ENCODE data around the gene TMTC1. TPM values are rescaled to one million over a fixed set of nuclear protein-coding genes. Genes with fewer than 3 reads are reported as not detected.
A peak's percentile ranks its signal among the peaks of the same experiment; 100 is the strongest.

The TMTC1 gene
- total and polyA plus RNA-seq, 8 donors = 0.85 to 37.7 (median 1.9) TPM

DNA sequence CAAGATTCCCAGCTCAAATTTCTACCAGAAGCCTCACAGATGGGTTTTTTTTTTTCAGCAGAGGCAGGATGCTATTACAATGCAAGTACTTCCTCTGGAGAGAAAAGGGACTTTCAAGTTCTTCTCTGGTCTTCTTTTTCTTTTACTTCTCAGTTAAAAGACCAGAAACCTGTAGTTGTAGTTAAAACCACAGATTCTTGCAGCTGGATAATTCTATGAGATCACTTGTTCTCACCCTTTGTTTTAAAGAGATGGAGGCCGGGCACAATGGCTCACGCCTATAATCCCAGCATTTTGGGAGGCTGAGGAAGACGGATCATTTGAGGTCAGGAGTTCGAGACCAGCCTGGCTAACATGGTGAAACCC lies 238.7 kb downstream of the TMTC1 start:
- Histone ChIP-seq H3K4me3 (no peak overlapping the region), H3K27ac (no peak overlapping the region), H3K27me3 (no peaks in the 10 kb centered on the region), H3K9me3 (no peaks in the 10 kb centered on the region), H3K4me1 (peaks cover 0 to 5% of the 10 kb centered on the region in 2 donors), H3K36me3 (no peaks in the 10 kb centered on the region)
- TF ChIP-seq, protein P1, sequence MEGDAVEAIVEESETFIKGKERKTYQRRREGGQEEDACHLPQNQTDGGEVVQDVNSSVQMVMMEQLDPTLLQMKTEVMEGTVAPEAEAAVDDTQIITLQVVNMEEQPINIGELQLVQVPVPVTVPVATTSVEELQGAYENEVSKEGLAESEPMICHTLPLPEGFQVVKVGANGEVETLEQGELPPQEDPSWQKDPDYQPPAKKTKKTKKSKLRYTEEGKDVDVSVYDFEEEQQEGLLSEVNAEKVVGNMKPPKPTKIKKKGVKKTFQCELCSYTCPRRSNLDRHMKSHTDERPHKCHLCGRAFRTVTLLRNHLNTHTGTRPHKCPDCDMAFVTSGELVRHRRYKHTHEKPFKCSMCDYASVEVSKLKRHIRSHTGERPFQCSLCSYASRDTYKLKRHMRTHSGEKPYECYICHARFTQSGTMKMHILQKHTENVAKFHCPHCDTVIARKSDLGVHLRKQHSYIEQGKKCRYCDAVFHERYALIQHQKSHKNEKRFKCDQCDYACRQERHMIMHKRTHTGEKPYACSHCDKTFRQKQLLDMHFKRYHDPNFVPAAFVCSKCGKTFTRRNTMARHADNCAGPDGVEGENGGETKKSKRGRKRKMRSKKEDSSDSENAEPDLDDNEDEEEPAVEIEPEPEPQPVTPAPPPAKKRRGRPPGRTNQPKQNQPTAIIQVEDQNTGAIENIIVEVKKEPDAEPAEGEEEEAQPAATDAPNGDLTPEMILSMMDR (IDR thresholded peaks at IDR 0.05) = no peak
- intact Hi-C loops (cut with DNase I) = no loop called here
- DNase-seq (no peak), ATAC-seq (no peak)

DNA sequence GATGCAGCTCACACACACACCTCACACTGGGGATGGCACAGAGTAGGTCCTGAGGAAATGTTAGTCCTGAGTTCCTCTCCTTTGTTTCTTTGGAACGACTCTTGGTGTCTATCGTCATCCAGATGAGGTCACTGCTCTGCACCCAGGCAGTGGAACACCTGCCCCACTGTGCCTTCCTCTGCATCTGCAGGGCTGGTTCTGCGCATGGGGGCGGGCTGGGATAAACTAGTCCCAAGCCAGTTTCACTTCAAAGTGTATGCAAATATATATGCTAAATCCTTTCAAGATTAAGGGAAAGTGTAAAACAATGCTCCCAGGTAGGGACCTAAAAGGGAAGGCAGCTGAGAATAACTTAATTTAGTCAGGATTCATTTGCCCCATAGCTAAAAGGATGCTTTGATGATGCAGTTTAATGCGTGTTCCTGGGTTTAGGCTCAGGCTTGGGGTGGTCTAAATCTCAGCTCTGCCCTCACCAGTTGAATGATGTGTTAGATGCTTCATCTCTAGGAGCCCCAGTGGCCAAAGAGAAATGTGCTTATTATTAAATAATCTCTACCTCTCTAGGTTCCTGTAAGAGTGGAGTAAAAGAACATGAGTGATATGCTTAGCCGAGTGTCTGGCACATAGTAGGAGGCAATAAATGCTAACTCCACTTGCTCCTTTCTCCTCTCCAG lies 239.2 kb downstream of the TMTC1 start:
- intact Hi-C loops (cut with DNase I) = no loop called here
- TF ChIP-seq, protein P1 (IDR thresholded peaks at IDR 0.05) = no peak
- DNase-seq (no peak), ATAC-seq (no peak)
- Histone ChIP-seq H3K27ac (no peak overlapping the region), H3K9me3 (no peaks in the 10 kb centered on the region), H3K4me1 (peaks cover 0 to 5% of the 10 kb centered on the region in 2 donors), H3K27me3 (no peaks in the 10 kb centered on the region), H3K36me3 (no peaks in the 10 kb centered on the region), H3K4me3 (no peak overlapping the region)

DNA sequence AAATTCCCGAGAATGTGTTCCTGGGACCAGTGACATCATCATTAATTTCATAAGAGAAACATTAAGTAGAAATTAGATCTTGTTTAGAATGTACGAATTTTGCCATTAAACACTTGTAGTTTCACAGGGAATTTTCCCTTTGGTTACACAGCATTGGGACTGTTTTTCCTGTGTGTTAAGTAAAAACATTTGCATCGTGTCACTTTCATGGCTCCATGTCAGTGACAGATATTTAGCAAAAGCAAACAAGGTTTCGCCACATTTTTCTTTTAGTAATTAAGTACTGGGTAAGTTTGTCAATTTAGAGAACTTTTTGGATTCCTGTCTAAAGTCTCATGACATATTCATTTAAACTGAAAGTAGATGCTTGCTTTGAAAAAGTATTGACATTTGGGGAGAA lies 240.7 kb downstream of the TMTC1 start:
- H3K4me3 ChIP-seq = peak overlapping the region in 1 of 2 donors; percentile 0
- TF ChIP-seq, protein P1 (IDR thresholded peaks at IDR 0.05) = no peak
- no peaks in the 10 kb centered on the region for H3K9me3 ChIP-seq
- intact Hi-C loops (cut with DNase I) = no loop called here
- H3K36me3 ChIP-seq = no peaks in the 10 kb centered on the region
- no peaks in the 10 kb centered on the region for H3K27me3 ChIP-seq
- no peak overlapping the region for H3K27ac ChIP-seq
- ATAC-seq = no peak
- H3K4me1 ChIP-seq = peaks cover 0 to 5% of the 10 kb centered on the region in 2 donors
- peak in 2 of 4 donors; percentile 30 to 35 for DNase-seq

DNA sequence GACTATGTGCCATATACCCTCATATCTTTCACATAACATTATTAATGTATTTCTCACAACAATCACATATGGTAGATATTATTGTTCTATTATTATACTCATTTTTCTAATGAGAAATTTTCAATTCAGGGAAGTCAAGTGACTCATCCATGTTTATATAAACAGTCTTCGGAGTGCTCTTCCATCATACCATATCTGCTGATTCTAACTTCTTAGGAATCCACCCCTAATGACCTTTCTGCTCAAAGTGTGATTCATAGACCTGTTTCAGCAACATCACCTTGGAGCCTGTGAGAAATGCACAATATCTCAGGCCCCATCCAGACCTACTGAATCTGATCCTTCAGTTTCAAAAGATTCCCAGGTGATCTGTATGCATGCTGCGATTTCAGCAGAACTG lies 246.4 kb downstream of the TMTC1 start:
- intact Hi-C loops (cut with DNase I) = no loop called here
- Histone ChIP-seq H3K27ac (no peak overlapping the region), H3K36me3 (no peaks in the 10 kb centered on the region), H3K9me3 (no peaks in the 10 kb centered on the region), H3K27me3 (no peaks in the 10 kb centered on the region), H3K4me3 (no peak overlapping the region), H3K4me1 (no peaks in the 10 kb centered on the region)
- ATAC-seq (no peak), DNase-seq (no peak)
- TF ChIP-seq, protein P1 (IDR thresholded peaks at IDR 0.05) = no peak

DNA sequence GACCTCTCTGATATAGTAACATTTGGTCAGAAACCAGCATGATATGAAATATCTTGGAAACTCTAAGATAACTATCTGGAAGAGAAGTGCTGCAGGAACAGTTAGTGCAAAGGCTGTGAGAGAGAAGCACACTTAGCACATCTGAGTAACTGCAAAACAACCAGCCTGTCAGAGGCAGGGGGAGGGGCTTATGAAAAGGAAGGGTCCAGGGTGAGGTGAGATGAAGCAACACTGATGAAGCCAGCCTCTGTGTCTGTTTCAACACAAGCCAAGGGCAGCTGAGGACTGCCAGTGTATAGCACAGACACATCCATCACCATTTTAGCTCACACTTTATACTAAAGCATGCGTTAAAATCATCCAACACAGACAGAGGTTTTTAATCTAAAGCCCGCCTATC lies 248.8 kb downstream of the TMTC1 start:
- H3K4me1 ChIP-seq = no peaks in the 10 kb centered on the region
- DNase-seq (no peak), ATAC-seq (no peak)
- H3K27me3 ChIP-seq = no peaks in the 10 kb centered on the region
- H3K4me3 ChIP-seq = no peak overlapping the region
- TF ChIP-seq, protein P1 (IDR thresholded peaks at IDR 0.05) = no peak
- H3K9me3 ChIP-seq = no peaks in the 10 kb centered on the region
- H3K36me3 ChIP-seq = no peaks in the 10 kb centered on the region
- no peak overlapping the region for H3K27ac ChIP-seq
- intact Hi-C loops (cut with DNase I) = no loop called here
